Measurements from ENCODE around the gene SHD.

DNA sequence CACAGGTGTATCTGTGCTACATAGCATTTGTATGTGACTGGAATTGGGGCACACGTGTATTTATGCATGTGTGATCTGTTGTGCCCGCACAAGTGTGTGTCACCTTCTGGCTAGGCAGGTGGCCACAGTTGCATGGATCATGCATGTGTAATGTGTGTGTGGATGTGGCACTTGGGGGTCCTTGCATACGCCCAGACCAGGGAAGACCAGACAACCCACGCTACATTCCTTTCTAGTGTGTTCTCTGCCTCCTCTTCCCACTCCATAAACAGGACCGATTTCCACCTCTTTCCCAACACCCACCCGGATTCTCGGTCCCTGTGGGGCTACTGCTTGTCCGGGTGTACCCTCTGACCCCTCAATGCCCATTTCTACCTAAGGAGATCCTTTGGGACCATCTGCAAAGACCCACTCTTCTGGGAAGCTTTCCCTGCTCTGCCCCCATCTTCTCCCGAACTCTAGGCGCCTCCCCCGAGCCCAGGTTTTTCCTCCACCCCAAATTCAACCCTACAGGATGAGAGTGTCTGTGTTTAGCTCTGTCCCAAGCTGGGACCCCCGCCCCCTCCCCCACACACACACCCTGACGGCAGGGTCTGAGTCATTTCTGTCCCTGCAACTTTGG, 47.3 kb downstream of the SHD start:
- TF ChIP-seq, protein P1, sequence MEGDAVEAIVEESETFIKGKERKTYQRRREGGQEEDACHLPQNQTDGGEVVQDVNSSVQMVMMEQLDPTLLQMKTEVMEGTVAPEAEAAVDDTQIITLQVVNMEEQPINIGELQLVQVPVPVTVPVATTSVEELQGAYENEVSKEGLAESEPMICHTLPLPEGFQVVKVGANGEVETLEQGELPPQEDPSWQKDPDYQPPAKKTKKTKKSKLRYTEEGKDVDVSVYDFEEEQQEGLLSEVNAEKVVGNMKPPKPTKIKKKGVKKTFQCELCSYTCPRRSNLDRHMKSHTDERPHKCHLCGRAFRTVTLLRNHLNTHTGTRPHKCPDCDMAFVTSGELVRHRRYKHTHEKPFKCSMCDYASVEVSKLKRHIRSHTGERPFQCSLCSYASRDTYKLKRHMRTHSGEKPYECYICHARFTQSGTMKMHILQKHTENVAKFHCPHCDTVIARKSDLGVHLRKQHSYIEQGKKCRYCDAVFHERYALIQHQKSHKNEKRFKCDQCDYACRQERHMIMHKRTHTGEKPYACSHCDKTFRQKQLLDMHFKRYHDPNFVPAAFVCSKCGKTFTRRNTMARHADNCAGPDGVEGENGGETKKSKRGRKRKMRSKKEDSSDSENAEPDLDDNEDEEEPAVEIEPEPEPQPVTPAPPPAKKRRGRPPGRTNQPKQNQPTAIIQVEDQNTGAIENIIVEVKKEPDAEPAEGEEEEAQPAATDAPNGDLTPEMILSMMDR (conservative IDR thresholded peaks at IDR 0.05; ENCODE audit: low read depth in 2 of 2), result no peak
- TF ChIP-seq, protein P2, sequence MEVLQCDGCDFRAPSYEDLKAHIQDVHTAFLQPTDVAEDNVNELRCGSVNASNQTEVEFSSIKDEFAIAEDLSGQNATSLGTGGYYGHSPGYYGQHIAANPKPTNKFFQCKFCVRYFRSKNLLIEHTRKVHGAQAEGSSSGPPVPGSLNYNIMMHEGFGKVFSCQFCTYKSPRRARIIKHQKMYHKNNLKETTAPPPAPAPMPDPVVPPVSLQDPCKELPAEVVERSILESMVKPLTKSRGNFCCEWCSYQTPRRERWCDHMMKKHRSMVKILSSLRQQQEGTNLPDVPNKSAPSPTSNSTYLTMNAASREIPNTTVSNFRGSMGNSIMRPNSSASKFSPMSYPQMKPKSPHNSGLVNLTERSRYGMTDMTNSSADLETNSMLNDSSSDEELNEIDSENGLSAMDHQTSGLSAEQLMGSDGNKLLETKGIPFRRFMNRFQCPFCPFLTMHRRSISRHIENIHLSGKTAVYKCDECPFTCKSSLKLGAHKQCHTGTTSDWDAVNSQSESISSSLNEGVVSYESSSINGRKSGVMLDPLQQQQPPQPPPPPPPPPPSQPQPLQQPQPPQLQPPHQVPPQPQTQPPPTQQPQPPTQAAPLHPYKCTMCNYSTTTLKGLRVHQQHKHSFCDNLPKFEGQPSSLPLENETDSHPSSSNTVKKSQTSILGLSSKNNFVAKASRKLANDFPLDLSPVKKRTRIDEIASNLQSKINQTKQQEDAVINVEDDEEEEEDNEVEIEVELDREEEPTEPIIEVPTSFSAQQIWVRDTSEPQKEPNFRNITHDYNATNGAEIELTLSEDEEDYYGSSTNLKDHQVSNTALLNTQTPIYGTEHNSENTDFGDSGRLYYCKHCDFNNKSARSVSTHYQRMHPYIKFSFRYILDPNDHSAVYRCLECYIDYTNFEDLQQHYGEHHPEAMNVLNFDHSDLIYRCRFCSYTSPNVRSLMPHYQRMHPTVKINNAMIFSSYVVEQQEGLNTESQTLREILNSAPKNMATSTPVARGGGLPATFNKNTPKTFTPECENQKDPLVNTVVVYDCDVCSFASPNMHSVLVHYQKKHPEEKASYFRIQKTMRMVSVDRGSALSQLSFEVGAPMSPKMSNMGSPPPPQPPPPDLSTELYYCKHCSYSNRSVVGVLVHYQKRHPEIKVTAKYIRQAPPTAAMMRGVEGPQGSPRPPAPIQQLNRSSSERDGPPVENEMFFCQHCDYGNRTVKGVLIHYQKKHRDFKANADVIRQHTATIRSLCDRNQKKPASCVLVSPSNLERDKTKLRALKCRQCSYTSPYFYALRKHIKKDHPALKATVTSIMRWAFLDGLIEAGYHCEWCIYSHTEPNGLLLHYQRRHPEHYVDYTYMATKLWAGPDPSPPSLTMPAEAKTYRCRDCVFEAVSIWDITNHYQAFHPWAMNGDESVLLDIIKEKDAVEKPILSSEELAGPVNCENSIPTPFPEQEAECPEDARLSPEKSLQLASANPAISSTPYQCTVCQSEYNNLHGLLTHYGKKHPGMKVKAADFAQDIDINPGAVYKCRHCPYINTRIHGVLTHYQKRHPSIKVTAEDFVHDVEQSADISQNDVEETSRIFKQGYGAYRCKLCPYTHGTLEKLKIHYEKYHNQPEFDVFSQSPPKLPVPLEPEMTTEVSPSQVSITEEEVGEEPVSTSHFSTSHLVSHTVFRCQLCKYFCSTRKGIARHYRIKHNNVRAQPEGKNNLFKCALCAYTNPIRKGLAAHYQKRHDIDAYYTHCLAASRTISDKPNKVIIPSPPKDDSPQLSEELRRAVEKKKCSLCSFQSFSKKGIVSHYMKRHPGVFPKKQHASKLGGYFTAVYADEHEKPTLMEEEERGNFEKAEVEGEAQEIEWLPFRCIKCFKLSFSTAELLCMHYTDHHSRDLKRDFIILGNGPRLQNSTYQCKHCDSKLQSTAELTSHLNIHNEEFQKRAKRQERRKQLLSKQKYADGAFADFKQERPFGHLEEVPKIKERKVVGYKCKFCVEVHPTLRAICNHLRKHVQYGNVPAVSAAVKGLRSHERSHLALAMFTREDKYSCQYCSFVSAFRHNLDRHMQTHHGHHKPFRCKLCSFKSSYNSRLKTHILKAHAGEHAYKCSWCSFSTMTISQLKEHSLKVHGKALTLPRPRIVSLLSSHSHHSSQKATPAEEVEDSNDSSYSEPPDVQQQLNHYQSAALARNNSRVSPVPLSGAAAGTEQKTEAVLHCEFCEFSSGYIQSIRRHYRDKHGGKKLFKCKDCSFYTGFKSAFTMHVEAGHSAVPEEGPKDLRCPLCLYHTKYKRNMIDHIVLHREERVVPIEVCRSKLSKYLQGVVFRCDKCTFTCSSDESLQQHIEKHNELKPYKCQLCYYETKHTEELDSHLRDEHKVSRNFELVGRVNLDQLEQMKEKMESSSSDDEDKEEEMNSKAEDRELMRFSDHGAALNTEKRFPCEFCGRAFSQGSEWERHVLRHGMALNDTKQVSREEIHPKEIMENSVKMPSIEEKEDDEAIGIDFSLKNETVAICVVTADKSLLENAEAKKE (CRISPR knock-in tag; IDR thresholded peaks at IDR 0.05), result no peak
- TF ChIP-seq POLR2AphosphoS5 (IDR thresholded peaks at IDR 0.05; ENCODE audit: low read depth) (no peak), EZH2 (IDR thresholded peaks at IDR 0.05; ENCODE audit: low read depth, unreplicated experiment) (no peak), NANOG (IDR thresholded peaks at IDR 0.05; ENCODE audit: borderline replicate concordance) (no peak), CREB1 (CRISPR knock-in tag; IDR thresholded peaks at IDR 0.05; ENCODE audit: low read depth) (no peak), EZH2phosphoT487 (IDR thresholded peaks at IDR 0.05; ENCODE audit: unreplicated experiment) (no peak), STAT1 (IDR thresholded peaks at IDR 0.05; ENCODE audit: unreplicated experiment) (no peak)
- TF ChIP-seq, protein P3, sequence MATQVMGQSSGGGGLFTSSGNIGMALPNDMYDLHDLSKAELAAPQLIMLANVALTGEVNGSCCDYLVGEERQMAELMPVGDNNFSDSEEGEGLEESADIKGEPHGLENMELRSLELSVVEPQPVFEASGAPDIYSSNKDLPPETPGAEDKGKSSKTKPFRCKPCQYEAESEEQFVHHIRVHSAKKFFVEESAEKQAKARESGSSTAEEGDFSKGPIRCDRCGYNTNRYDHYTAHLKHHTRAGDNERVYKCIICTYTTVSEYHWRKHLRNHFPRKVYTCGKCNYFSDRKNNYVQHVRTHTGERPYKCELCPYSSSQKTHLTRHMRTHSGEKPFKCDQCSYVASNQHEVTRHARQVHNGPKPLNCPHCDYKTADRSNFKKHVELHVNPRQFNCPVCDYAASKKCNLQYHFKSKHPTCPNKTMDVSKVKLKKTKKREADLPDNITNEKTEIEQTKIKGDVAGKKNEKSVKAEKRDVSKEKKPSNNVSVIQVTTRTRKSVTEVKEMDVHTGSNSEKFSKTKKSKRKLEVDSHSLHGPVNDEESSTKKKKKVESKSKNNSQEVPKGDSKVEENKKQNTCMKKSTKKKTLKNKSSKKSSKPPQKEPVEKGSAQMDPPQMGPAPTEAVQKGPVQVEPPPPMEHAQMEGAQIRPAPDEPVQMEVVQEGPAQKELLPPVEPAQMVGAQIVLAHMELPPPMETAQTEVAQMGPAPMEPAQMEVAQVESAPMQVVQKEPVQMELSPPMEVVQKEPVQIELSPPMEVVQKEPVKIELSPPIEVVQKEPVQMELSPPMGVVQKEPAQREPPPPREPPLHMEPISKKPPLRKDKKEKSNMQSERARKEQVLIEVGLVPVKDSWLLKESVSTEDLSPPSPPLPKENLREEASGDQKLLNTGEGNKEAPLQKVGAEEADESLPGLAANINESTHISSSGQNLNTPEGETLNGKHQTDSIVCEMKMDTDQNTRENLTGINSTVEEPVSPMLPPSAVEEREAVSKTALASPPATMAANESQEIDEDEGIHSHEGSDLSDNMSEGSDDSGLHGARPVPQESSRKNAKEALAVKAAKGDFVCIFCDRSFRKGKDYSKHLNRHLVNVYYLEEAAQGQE (IDR thresholded peaks at IDR 0.05; ENCODE audit: unreplicated experiment), result no peak
- TF ChIP-seq, protein P4, sequence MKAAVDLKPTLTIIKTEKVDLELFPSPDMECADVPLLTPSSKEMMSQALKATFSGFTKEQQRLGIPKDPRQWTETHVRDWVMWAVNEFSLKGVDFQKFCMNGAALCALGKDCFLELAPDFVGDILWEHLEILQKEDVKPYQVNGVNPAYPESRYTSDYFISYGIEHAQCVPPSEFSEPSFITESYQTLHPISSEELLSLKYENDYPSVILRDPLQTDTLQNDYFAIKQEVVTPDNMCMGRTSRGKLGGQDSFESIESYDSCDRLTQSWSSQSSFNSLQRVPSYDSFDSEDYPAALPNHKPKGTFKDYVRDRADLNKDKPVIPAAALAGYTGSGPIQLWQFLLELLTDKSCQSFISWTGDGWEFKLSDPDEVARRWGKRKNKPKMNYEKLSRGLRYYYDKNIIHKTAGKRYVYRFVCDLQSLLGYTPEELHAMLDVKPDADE (IDR thresholded peaks at IDR 0.05), result no peak

Data from GM23338 (cell line).